Tibial nerve (tissue), 4 donors: Measurements from ENCODE around the gene TRAK1.

ENCODE experiments used
- CTCF ChIP-seq, 5 experiments: fragments of 200-600 bp in 3 of 5; fragments of 450-650 bp in 2 of 5; sonication (generic) in 3 of 5; IDR thresholded peaks; one replicate each; pipeline ENCODE4 v1.5.1; 2016 to 2019; ENCODE audit warnings: antibody characterized with exemption in 5 of 5, mild to moderate bottlenecking in 3 of 5, moderate library complexity in 2 of 5
- EP300 ChIP-seq, 2 donors: sonication (generic); formaldehyde crosslinking; IDR thresholded peaks; one replicate each; pipeline ENCODE4 v1.6.1; 2017; ENCODE audit warnings: antibody characterized with exemption in 2 of 2, mild to moderate bottlenecking in 1 of 2

GRCh38 chr3:42235532-42235931 is 144.4 kb downstream of the TRAK1 start:
- TF ChIP-seq CTCF (IDR thresholded peaks at IDR 0.05), result no peak
- TF ChIP-seq EP300 (IDR thresholded peaks at IDR 0.05), result no peak
